Prostate gland (tissue), 1 donor: Measurements from ENCODE around the gene CEP41.

Source experiments
- POLR2A ChIP-seq: fragments of 450-650 bp; IDR thresholded peaks from one replicate; pipeline ENCODE4 v1.6.1; 2016; ENCODE audit warnings: antibody characterized with exemption, mild to moderate bottlenecking
- POLR2AphosphoS5 ChIP-seq: sonication (generic); formaldehyde crosslinking; IDR thresholded peaks from one replicate; pipeline ENCODE4 v1.6.1; 2017; ENCODE audit warnings: antibody characterized with exemption

DNA sequence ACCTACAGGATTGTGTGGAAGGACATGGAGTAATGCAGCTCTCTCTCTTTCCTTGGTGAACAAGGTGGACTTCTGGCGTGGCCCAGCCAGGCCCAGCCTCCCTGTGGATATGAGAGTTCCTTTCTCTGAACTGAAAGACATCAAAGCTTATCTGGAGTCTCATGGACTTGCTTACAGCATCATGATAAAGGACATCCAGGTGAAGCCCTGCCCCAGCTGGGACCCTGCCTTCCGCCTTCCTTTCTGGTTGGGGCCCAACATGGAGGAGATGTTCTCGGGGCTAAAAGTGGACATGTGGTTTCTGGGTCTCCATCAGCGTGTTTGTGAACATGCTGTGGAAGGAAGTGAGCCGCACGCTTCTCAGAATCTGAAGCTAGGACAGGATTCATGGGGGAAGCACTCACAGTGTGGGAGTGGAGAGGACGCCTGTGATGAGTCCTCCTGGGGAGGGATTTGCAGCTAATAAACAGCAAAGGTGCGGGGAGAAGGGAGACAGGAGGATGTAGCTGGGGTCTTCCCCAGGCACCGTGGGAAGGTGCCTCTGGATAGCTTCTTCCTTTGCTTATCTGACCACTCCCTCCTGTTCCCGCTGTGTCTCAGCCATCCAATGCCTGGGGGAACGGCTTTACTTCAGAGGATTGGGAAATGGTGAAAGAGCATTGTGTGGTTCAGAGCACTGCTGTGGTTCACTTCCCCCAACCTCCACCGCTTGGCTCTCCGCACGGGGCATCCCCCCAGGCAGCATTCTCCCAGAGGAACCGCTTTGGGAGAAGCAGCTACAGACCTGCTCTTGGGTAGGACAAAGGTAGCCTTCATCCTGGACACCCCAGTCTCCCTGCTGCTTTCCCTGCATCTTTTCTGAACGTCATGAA, 90.7 kb downstream of the CEP41 start:
- no peak for TF ChIP-seq POLR2AphosphoS5
- TF ChIP-seq POLR2A: no peak
